NCI-H748 treated with DMSO at 0.1 percent for 48 hours (cell line): ENCODE data around the gene SCMH1.
A peak's percentile ranks its signal among the peaks of the same experiment; 100 is the strongest.
"Not testable (repeated sequence)": the region's sequence is repeated elsewhere in the genome, so short reads cannot be mapped to it uniquely, and the experiment has no call there.

Experiments
- DNase-seq: peaks from one replicate; lab custom pipeline; 2025; lab: John Stamatoyannopoulos, UW

Gene SCMH1

GRCh38 chr1:41241749-41242341 is at the start of gene SCMH1:
SCMH1 (minus strand) TSS chr1:41242306; CDS start chr1:41186133, 56,173 bp downstream.
- DNase-seq, result peak; percentile 99

- no peak for DNase-seq
Measured at GRCh38 chr1:41291195-41291594, 49.1 kb upstream of the SCMH1 start.

DNA sequence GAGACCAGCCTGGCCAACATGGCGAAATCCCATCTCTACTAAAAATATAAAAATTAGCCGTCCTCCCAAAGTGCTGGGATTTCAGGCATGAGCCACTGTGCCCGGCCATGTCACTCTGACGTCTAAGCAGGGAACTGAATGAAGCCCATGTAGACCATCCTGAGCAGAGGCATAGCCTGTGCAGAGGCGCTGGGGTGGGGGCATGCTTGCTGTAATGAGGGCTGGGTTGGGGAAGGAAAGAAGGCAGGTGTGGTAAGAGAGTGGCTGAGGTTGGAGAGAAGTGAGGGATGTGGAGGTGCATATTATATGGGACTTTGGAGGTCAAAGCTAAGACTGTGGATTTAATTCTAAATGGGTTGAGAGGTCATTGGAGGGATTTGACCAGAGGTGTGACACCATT is 47.1 kb upstream of the SCMH1 start:
- DNase-seq, result no peak

DNA sequence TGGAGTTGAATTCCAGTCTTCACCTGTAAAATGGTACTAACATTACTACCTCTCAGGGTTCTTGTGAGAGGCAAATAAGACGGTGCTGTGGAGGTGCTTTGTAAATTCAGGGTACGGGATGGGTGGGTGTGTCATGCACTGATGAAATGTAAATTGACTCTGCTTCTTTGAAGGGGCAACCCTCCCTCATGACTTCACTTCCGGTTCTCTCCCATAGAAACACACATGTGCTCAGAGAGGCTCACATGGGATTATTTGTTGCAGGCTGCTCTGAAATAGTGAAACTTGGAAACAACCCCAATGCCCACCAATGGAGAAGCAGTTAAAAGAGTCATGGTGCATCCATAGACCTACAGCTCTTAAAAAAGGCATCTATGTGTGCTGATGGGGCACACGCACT is 44.9 kb upstream of the SCMH1 start:
- DNase-seq, result no peak

- no peak for DNase-seq
Measured at GRCh38 chr1:41286486-41286885, 44.4 kb upstream of the SCMH1 start.

GRCh38 chr1:41285818-41286217 is 43.7 kb upstream of the SCMH1 start:
- DNase-seq, result no peak

GRCh38 chr1:41284121-41284520 is 42.0 kb upstream of the SCMH1 start:
- DNase-seq, result no peak

- peak; percentile 88 for DNase-seq
Measured at GRCh38 chr1:41282679-41283317, 40.7 kb upstream of the SCMH1 start.

DNA sequence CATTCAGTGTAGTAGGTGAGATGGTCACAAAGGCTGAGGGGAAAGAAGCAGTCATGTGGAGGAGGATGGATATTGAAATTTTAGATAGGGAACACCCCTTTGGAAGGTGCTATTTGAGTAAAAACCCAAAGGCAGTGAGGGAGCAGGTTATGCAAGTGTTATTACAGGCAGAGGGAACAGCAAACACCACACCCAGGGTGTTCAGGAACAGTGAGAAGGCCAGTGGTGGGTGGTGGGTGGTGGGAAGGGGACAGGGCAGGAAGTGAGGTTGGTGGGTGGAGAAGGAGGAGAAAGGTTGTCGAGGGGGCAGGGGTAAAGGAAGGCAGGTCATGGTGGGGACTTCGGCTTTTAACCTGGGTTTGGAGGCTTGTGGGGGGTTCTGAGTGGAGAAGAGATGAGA is 39.2 kb upstream of the SCMH1 start:
- no peak for DNase-seq

GRCh38 chr1:41280202-41281032 is 38.3 kb upstream of the SCMH1 start:
- DNase-seq, result no peak

DNA sequence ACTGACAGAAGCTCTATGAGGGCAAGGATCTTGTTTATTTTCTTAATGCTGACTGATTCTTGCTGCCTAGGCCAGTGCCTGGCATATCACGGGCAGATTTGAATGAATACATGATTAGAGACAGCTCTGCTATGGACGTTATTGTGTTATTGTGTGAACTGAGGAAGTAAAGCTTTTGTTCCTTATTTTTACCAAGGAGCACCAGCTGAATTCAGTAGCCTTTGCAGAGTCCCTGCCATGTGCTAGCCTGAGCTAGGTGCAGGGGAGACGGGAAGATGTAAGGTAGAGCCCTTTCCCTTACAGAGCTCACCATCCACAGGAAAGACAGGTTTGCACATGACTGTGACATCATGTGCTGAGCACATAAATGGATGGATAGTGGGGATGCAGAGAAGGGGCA is 36.0 kb upstream of the SCMH1 start:
- DNase-seq, result no peak

GRCh38 chr1:41277371-41277975 is 35.4 kb upstream of the SCMH1 start:
- no peak for DNase-seq

- no peak for DNase-seq
Measured at GRCh38 chr1:41275831-41276230, 33.7 kb upstream of the SCMH1 start.

DNA sequence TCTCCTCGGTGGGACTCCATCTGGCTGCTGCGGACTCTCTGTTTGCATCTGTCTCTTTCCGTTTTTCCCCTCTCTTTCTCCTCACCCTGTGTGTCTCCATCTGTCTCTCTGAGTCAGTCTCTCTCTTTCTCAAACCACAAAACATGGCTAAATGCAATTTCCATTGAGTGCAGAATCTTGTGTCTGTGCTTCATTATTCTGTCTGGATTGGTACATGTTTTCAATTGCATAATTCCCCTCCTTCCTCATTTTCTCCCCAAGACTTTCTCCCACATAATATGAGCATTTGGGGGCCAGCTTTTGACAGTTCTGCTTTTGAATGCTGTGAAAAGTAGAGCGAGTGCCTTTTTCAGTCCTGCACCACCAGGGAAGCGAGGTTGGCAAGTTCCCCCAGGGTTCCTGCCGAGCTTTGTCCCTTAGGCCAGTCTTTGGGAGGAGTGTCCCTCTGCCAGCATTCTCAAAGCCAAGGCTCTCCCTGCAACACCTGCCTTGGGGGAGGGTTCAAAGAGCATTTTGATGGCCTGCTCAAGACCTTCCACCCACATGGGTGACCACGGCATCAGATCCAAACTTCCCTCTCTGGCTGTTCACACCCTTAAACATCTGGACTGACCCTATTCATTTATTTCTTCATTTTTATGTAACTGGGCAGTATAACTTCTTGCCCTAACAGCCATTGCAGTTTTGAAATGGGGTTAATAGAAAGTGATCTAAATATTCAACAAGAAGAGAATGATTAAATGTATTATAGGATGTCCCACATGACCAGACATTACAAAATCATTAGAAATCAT is 32.8 kb upstream of the SCMH1 start:
- DNase-seq, result no peak

- DNase-seq, result no peak
Measured at GRCh38 chr1:41272601-41273000, 30.5 kb upstream of the SCMH1 start.

- peak; percentile 100 for DNase-seq
Measured at GRCh38 chr1:41268154-41268770, 26.2 kb upstream of the SCMH1 start.

GRCh38 chr1:41261926-41262618 is 20.0 kb upstream of the SCMH1 start:
- DNase-seq, result no peak

GRCh38 chr1:41260768-41261167 is 18.7 kb upstream of the SCMH1 start:
- no peak for DNase-seq

DNA sequence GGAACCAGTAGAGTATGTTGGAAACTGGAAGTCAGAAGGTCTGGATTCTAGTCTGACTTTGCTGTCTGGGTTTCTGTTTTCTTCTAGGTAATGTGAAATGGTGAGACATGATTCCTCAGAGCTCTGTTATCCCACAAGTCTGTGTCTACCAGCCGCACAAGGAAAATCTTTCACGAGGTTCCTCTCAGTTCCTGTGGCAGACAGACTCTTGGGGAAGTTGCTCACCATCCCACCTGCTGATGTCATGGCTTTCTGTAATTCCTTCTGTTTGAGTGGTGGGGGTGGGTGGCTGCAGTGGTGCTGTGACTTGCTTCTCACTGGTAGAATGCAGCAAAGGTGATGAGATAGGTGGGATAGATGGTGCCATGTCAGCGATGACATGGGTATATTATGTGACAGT is 17.1 kb upstream of the SCMH1 start:
- DNase-seq, result no peak

GRCh38 chr1:41255978-41256377 is 13.9 kb upstream of the SCMH1 start:
- no peak for DNase-seq

- DNase-seq, result not testable (repeated sequence)
Measured at GRCh38 chr1:41251120-41251519, 9.0 kb upstream of the SCMH1 start.
